GM18505 (cell line): Measurements from ENCODE around the gene PITPNM3.

ENCODE experiments used
- ATAC-seq: cut with Tn5 transposase; IDR thresholded peaks from one replicate; pipeline ENCODE4 v1.9.1; 2021; ENCODE audit not compliant: unreplicated experiment
- POLR2A ChIP-seq: IDR thresholded peaks from 4 replicates; pipeline ENCODE4 v1.6.1; 2011; ENCODE audit warnings: borderline replicate concordance; ENCODE audit not compliant: insufficient read depth, insufficient read length; ENCODE audit errors: extremely low read depth

PITPNM3 gene

DNA sequence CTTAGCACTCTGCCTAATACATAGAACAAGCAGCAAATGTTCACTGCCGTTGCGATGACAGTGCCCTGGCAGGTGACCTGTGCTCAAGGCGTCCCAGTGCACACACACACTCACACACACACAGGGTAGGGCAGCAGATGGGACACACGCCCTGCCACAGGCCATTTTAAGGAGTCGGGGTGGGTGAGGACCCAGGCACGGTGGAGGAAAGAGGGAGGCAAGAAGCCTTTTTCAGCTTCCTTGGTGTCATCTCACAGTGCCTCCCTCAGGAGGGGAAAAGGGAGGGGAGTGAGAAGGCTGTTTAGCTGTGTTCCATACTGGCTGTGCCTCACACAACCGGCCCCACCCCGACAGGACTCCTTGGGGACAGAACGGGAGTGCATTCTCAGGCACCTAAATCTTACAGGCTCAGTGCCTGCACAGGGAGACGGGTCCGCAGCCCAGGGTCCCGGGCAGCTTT, 1.5 kb downstream of the PITPNM3 start:
- no peak for TF ChIP-seq POLR2A
- ATAC-seq = no peak

DNA sequence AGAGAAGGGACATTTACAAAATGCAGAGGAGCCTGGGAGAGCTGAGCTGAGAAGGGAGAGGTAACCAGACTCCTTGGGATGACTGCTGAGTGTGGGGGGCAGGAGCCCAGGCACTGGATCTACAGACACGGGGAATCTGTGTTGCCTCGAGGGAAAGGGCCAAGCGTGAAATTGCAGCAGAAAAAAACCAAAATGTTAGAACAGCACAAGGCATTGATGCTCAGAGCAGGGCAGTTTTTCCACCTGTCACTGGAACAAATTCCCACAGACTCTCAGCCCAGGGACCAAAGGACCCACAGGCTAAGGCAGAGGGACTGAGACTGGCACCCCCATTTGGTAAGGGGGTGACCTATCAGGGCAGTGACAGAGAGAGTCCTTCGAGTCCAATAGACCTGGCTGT, 2.0 kb downstream of the PITPNM3 start:
- ATAC-seq = no peak
- no peak for TF ChIP-seq POLR2A

DNA sequence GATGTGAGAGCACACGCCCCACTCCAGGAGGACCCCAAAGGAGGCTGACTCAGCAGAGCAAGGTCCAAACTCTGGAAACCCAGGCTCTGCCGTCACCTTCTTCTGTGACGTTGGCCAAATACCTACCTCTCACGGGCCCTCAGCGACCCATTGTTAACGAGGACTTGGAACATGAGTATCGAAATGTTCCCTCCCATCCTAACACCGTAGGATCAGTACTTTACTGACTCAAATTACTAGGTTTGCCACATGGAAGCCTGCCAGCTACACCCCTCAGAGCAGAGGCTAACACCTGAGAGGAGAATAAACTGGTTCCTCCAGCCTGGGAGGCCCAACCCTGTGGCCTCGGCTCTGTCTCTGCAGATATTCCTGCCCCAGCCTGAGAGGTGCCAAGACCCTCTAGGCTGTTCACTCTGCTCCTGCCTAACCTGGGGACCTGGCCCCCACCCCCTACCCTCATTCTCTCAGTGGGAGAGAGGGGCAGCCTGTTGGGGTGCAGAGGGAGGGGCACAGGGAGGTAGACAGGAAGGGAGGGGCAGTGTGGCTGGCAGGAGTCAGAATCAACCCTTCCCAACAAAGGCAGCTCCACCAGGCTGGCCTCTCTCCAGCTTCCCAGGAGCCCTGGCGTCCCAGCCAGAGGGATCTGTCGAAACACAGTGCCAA, 4.4 kb downstream of the PITPNM3 start:
- no peak for ATAC-seq
- no peak for TF ChIP-seq POLR2A

DNA sequence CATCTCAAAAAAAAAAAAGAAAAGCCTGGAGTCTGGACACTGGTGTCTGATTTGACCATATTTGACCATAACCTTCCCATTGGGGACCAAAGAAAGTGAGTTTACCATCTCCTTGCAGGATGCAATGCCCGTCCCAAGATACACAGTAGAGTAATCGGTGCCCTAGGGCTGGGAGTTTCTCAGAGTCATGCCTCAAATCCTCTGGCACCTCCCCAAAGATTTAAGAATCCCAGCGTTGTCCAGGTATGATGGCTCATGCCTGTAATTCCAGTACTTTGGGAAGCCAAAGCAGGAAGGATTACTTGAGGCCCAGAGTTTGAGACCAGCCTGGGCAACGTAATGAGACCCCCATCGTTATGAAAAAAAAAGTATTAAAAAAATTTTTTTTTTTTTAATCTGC, 5.0 kb downstream of the PITPNM3 start:
- TF ChIP-seq POLR2A = no peak
- ATAC-seq = no peak

DNA sequence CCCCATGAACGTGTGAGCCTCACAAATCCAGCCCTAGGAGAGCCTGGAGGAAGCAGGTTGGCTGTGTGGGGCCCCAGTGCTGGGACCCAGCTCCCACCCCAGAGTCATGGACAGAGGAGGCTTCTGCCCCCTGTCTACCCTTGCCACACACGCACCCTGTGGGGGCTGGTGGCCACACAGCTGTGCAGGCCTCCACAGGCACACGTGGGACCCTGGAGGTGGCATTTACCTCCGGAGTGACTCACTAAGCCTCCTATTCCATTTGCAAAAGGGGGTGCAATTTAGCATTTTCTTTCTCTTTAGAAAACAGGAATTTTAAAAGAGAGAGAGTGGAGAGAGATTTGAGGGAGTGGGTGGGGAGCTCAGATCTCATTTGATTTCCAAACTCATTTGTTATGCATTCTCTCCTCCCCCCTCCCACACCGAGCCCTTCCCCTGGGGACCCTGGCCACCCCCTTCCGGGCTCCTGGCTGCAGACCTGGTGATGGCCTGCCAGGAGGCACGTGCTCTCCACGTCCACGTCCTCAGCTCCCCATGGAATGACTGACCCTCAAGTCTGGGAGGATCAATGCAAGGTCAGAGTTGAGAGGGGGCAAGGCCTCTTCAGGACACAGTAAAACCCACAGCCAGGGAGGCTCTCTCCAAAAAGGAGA, 6.8 kb downstream of the PITPNM3 start:
- TF ChIP-seq POLR2A = no peak
- no peak for ATAC-seq

DNA sequence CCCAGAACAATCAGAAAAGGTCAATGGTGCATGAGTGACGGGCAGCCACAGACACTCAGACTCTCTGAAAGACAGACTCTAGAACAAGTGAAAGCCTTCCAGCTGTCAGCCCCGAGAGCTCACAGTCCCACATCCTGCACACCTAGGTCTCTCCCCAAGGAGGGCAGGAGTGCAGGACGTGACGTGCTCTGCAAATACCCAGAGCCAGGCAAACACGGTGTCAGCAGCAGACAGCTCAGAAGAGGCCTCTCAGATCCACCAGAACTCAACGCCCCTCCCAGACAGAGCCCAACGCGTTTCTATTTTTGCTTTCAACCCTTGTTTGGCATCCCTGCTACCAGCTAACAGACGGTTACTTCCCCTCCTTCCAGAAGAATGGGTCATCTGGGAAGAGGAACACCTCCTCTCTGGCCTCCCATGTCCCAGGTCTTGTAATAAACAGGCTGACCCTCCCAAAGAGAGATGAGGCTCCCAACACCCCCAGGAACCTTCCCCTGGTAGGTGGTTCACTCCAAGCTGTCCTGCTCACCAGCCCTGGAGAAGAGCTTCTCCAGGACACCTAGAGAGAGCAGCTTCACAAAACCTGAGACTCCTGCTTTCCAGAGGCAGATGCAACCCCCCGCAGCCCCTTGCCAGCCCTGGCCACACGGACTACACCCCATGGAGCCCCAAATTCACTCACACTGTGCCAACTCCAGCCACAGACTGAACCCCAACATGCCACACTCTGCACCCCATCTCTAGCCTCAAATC, 7.6 kb downstream of the PITPNM3 start:
- no peak for TF ChIP-seq POLR2A
- no peak for ATAC-seq

DNA sequence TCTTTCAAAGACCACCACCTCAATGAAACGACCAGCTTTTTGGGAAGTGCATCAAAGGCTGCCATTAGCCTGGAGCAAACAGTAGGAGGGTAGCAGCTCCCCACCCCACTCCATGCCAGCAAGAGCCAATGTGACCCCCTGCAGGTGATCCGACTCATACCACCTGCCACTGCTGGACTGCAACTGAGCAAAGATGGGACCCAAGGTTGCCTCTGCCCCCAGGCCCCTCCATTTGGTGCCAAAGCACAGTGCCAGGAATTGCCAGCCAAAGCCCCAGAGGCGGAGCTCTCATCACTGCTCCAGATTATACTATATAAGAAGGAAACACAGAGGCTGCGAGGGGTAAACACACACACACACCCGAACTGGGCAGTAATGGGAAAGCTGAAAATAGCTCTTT, 8.3 kb downstream of the PITPNM3 start:
- ATAC-seq = no peak
- no peak for TF ChIP-seq POLR2A

DNA sequence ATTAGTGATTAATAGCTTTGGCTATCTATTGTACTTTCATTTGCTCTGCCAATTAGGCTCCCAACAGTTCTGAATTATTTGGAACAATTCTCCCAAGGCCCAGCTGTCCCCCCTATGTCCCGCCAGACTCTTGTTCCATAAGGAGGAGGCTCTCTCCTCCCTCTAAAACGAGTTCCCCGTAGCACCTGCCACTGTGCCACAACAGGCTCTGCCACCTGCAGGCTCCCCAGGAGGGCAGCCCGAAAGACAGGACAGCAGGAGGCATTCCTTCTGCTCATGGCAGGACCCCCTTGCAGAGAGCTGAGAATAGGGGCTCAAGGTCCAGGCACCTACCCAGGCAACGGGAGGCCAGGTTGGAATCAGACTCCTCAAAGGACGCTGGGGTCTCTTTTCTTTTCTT, 9.0 kb downstream of the PITPNM3 start:
- no peak for TF ChIP-seq POLR2A
- ATAC-seq = no peak

DNA sequence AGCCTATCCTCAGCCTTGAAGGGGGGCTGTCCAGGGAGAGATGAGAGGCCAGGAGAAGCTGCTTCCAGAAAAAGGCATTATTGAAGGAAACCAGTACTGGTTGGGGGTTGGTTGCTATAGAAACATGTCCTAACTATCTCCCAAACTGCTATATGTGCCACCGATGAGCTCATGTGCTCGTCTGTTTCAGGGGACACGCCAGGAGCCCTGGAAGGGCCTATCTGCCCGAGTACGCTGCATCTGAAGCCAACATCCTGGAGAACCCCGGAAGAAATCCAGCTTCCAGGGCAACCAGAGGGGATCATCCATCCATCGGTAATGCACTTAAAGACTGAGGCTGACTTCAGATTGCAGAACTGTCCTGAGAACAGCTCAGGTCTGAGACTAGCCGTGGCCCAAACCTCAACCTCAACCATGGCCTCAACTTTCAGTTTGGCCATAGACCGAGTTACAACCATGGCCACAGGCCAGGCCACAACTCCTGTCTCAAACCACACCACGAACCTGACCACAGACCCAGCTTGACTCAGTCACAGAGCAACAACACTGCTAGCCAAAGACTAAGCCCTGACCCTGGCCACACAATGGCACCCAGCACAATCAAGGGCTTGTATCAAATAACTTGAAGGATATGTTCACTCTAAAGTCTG, 10.2 kb downstream of the PITPNM3 start:
- no peak for ATAC-seq
- no peak for TF ChIP-seq POLR2A

DNA sequence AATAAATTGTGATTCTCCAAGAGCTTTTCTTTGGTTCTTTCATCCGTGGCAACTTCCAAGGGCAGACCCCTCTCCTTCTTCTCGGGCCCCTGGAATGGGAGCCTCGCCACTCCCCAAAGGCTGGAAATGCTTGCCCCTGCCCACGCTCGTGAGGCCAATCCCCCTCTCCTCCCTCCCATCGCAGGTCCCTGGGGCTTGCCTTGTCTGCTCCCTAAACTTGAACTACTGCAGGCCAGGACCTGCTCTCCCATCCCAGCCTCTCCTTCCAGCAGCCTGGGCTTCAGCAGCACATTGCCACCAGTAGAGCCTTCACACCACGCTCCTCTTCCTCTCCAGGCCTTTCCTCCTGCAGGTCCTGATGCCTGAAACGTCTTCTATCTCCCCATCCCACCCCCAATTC, 11.1 kb downstream of the PITPNM3 start:
- no peak for TF ChIP-seq POLR2A
- ATAC-seq = no peak

DNA sequence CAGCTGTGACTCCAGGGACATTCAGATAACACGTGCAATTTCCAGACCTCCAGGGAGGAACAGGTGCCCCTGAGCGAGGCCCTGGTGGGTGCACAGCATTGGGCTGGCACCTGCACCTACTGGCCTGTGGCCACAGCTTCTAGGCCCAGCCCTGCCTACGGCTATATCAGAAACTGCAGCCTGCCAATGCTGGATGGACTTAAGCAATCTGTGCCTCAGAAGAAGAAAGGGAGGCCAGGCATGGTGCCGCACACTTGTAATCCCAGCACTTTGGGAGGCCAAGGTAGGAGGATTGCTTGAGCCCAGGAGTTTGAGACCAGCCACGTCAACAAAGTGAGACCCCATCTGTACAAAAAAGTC, 12.4 kb downstream of the PITPNM3 start:
- ATAC-seq = no peak
- TF ChIP-seq POLR2A = no peak

DNA sequence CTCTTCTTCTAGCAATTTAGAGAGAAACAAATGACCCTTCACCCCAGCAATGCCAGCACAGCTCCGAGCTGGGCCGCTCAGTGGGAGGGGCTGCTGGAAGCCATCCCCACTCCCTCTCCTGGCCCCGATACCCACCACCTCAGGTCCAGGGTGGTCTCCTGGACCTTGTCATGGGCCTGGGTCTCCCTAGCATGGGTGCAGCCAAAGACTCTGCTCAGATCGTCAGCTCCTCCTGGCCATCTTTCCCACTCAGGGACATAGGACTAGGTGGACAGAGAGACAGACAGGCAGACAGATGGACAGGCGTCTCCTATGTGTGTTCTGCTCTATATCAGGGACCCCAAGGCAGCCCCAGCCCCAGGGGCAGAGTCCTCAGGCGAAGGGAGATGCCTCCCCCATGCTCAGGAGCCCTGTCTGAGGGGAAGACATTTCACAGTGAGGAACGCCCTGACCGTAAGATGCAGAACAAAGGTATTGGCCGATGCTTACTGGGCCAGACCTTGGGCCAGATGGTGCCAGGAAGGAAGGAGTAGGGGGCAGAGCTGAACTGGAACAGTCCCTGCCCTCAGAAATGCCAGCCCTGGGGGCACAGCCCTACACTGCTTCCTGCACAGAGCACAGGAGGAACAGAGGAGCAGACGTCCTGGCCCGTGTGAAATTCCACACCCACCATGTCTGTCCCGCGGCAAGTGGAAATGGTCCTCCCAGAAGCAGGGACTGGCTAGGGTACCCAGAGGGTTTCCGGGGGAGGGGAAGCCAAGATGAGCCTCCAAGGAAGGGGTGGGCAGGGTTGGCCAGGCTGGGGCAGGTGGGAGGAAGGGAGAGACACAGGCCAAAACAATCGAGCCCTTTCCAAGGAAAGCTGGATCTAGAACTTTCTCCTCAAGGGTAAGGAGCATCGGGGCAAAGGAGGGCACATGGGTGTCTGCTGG, 13.0 kb downstream of the PITPNM3 start:
- TF ChIP-seq POLR2A = no peak
- no peak for ATAC-seq
